ENCODE data around the gene SMARCC2.

DNA sequence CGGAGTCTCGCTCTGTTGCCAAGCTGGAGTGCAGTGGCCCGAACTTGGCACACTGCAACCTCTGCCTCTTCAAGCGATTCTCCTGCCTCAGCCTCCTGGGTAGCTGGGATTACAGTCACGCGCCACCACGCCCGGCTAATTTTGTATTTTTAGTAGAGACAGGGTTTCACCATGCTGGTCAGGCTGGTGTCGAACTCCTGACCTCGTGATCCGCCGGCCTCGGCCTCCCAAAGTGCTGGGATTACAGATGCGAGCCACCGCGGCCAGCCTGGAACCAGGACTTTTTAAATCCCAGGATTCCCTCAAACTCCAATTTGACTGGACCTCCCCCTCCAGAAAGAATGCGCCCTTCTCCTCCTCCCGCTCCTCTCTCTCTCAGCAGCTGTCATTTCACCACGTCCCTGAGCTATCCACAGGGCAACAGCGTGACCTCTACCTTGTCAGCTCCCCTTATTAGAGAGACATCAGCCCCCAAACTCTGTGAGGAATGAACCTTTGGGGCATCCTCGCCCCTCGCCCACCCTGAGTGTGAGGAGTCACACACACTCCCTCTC is 59.3 kb downstream of the SMARCC2 start:
- TF ChIP-seq, protein P1, sequence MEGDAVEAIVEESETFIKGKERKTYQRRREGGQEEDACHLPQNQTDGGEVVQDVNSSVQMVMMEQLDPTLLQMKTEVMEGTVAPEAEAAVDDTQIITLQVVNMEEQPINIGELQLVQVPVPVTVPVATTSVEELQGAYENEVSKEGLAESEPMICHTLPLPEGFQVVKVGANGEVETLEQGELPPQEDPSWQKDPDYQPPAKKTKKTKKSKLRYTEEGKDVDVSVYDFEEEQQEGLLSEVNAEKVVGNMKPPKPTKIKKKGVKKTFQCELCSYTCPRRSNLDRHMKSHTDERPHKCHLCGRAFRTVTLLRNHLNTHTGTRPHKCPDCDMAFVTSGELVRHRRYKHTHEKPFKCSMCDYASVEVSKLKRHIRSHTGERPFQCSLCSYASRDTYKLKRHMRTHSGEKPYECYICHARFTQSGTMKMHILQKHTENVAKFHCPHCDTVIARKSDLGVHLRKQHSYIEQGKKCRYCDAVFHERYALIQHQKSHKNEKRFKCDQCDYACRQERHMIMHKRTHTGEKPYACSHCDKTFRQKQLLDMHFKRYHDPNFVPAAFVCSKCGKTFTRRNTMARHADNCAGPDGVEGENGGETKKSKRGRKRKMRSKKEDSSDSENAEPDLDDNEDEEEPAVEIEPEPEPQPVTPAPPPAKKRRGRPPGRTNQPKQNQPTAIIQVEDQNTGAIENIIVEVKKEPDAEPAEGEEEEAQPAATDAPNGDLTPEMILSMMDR (conservative IDR thresholded peaks at IDR 0.05; ENCODE audit: low read length) = no peak
- TF ChIP-seq EZH2phosphoT487 (IDR thresholded peaks at IDR 0.05; ENCODE audit: borderline replicate concordance, low read depth, low read length) = no peak
